Erythroblast (primary cell): ENCODE data around the gene BIRC5.

Experiments used
- DNase-seq, 2 experiments: peaks; one replicate each; lab custom pipeline; 2025; lab: John Stamatoyannopoulos, UW
- GATA1 ChIP-seq: IDR thresholded peaks from 2 replicates; pipeline ENCODE4 v1.6.1; 2011; ENCODE audit warnings: low read depth, mild to moderate bottlenecking, control low read depth, low read length, moderate library complexity
- POLR2A ChIP-seq: IDR thresholded peaks from 2 replicates; pipeline ENCODE4 v1.6.1; 2011; ENCODE audit warnings: mild to moderate bottlenecking, low read length

The BIRC5 gene

DNA sequence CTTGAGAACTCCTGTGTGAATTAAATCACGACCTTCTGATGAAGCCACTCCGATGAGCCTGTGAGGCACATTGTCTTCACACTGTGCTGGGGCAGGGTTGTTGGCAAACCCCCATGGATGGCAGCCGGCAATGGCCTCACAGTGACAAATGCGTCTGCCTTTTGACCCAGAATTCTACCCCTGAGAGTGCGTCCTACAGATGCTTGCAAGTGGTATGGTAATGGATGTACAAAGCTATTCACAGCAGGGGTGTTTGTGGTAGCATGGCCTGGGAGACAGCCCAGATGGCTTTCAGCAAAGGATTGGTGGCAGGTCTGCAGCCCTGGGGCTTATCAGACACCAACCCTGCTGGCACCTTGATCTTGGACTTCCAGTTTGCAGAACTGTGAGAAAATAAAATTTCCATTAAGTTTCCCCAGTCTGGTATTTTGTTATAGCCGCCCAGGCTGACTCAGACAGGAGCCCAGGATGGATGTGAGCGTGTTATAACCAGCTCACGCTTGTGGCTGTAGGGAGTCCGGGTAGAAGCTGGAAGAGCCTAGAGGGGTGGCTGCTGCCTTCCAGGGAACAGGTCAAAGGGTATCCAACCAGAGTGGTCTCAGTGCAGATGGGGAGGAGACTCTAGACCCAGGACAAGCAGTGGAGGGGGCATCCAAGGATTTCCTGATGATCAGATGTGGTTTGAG lies 16.8 kb upstream of the BIRC5 start:
- no peak for TF ChIP-seq POLR2A
- no peak for TF ChIP-seq GATA1
- DNase-seq = no peak

- DNase-seq = no peak
- no peak for TF ChIP-seq GATA1
- TF ChIP-seq POLR2A = no peak
Observed at GRCh38 chr17:78200451-78200850, 13.6 kb upstream of the BIRC5 start.

- TF ChIP-seq POLR2A = no peak
- no peak for DNase-seq
Observed at GRCh38 chr17:78202666-78203065, 11.4 kb upstream of the BIRC5 start.

- no peak for TF ChIP-seq POLR2A
- no peak for TF ChIP-seq GATA1
- no peak for DNase-seq
Observed at GRCh38 chr17:78204387-78205123, 9.5 kb upstream of the BIRC5 start.

DNA sequence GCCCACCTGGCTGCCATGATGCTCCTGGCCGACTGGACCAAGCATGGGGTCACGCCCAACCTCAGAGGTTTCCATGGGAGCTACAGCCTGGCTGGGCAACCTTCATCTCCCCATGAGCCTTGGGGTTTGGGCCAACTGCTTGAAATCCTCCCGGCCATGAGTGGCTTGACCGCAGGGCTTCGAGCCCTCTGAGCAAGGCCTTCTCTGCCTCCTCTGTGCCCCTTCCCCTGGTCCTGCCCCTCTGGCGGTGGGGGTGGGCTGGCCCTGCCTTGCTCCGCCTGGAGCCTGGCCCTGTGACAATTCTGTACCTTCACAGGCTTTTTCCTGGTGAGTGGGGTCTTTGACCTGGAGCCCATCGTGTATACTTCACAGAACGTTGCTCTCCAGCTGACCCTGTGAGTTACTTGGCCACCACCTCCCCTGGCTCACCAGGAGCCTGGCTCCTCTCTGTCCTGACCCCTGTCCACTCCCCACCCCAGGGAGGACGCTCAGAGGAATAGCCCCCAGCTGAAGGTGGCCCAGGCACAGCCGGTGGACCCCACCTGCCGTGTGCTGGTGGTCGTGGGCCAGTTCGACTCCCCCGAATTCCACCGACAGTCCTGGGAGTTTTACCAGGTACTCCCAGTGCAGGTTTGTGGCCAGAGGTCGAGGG lies 8.8 kb upstream of the BIRC5 start:
- TF ChIP-seq GATA1 (no peak), POLR2A (no peak)
- DNase-seq = no peak

DNA sequence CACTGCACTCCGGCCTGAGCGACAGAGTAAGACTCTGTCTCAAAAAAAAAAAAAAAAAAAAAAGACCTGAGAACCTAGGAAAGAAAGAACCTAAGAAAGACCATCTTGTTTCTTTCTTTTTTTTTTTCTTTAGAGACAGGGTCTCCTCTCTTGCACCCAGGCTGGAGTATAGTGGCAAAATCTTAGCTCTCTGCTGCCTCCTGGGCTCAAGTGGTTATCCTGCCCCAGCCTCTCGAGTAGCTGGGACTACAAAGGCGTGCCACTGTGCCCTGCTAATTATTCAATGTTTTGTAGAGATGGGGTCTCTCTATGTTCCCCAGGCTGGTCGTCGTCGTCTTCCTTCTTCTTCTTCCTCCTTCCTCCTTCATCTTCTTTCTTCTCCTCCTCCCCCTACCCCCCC lies 7.8 kb upstream of the BIRC5 start:
- DNase-seq = no peak
- no peak for TF ChIP-seq GATA1
- TF ChIP-seq POLR2A = no peak

DNA sequence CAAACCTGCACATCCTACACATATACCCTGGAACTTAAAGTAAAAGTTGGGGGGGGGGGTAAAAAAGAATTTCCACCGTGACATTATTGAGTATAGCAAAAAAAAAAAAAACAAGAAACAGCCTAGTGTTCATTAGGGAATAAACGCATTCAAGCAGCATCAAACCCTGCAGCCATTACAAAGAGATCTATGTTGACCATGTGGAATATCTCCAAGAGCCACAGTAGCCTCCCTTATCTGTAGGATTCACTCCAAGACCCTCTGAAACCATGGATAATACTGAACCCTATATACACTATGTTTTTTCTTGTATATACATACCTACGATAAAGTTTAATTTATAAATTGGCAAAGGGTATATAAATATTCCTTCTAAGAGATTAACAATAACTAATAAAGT lies 5.6 kb upstream of the BIRC5 start:
- no peak for DNase-seq
- TF ChIP-seq POLR2A = no peak
- TF ChIP-seq GATA1 = no peak

- no peak for TF ChIP-seq GATA1
- DNase-seq = no peak
Observed at GRCh38 chr17:78210111-78210510, 3.9 kb upstream of the BIRC5 start.

DNA sequence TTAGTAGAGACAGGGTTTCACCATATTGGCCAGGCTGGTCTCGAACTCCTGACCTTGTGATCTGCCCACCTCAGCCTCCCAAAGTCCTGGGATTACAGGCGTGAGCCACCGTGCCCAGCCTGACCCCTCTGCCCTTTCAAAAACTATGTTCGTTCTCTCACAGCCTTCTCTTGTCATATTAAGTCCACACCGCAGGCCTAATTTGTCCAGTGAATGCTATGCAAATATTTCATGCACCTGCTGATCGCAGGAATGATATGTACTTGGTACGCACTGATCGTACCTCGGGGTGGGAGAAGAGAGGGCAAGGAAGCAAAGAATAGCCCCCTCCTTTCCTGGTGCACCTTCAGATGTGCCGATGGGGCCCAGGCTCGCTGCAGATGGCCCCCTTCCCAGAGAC lies 3.0 kb upstream of the BIRC5 start:
- no peak for TF ChIP-seq POLR2A
- TF ChIP-seq GATA1 = no peak
- DNase-seq = no peak

DNA sequence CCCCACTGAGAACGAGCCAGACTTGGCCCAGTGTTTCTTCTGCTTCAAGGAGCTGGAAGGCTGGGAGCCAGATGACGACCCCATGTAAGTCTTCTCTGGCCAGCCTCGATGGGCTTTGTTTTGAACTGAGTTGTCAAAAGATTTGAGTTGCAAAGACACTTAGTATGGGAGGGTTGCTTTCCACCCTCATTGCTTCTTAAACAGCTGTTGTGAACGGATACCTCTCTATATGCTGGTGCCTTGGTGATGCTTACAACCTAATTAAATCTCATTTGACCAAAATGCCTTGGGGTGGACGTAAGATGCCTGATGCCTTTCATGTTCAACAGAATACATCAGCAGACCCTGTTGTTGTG lies 631 bp downstream of the BIRC5 start:
- DNase-seq = peak; percentile 69 to 73
- TF ChIP-seq POLR2A (no peak), GATA1 (no peak)

DNA sequence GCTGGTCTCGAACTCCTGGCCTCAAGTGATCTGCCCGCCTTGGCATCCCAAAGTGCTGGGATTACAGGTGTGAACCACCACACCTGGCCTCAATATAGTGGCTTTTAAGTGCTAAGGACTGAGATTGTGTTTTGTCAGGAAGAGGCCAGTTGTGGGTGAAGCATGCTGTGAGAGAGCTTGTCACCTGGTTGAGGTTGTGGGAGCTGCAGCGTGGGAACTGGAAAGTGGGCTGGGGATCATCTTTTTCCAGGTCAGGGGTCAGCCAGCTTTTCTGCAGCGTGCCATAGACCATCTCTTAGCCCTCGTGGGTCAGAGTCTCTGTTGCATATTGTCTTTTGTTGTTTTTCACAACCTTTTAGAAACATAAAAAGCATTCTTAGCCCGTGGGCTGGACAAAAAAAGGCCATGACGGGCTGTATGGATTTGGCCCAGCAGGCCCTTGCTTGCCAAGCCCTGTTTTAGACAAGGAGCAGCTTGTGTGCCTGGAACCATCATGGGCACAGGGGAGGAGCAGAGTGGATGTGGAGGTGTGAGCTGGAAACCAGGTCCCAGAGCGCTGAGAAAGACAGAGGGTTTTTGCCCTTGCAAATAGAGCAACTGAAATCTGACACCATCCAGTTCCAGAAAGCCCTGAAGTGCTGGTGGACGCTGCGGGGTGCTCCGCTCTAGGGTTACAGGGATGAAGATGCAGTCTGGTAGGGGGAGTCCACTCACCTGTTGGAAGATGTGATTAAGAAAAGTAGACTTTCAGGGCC lies 5.5 kb downstream of the BIRC5 start:
- TF ChIP-seq POLR2A (no peak), GATA1 (no peak)
- DNase-seq = no peak

DNA sequence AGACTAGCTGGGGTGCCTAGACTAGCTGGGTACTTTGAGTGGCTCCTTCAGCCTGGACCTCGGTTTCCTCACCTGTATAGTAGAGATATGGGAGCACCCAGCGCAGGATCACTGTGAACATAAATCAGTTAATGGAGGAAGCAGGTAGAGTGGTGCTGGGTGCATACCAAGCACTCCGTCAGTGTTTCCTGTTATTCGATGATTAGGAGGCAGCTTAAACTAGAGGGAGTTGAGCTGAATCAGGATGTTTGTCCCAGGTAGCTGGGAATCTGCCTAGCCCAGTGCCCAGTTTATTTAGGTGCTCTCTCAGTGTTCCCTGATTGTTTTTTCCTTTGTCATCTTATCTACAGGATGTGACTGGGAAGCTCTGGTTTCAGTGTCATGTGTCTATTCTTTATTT lies 9.0 kb downstream of the BIRC5 start:
- TF ChIP-seq GATA1 (no peak), POLR2A (no peak)
- no peak for DNase-seq

DNA sequence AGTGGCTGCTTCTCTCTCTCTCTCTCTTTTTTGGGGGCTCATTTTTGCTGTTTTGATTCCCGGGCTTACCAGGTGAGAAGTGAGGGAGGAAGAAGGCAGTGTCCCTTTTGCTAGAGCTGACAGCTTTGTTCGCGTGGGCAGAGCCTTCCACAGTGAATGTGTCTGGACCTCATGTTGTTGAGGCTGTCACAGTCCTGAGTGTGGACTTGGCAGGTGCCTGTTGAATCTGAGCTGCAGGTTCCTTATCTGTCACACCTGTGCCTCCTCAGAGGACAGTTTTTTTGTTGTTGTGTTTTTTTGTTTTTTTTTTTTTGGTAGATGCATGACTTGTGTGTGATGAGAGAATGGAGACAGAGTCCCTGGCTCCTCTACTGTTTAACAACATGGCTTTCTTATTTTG lies 9.7 kb downstream of the BIRC5 start:
- no peak for DNase-seq
- no peak for TF ChIP-seq POLR2A
- TF ChIP-seq GATA1 = no peak
